AG10803 (cell line): ENCODE measurements around the gene GBA3.

Experiments
- DNase-seq: peaks from one replicate; pipeline ENCODE4 v3.0.0; 2010; ENCODE audit warnings: low read depth
- H3K4me3 ChIP-seq: 2 replicates; pipeline ENCODE4 v1.5.1; 2011; ENCODE audit warnings: mild to moderate bottlenecking, low read length, control low read depth
- CTCF ChIP-seq: conservative IDR thresholded peaks from 2 replicates; pipeline ENCODE4 v1.5.1; 2011; ENCODE audit warnings: mild to moderate bottlenecking, low read length, control low read depth, inconsistent platforms

Gene GBA3

DNA sequence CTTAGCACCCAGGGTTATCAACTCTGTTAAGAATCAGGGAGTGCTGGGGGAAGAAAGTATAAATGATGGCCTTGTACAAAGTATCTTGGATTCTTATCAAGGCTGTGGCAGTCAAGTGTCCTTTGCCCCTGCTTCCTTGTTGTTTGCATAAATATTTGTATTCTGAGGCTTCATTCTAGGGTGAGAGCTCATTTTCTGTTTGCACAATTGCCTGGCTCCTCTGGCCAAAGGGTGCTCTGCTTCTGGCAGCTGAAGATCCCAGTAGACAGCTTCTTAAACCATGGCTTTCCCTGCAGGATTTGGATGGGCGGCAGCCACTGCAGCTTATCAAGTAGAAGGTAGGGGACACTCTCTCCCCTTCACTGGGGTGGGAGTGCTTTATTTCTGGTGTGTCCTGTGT is at the start of gene GBA3:
GBA3 (plus strand) TSS at position 202 of the 400 bp plus-strand sequence.
- no peak for DNase-seq
- no peak within 1 kb of the TSS for H3K4me3 ChIP-seq
- TF ChIP-seq CTCF: no peak

- no peak for DNase-seq
- no peak overlapping the region for H3K4me3 ChIP-seq
- no peak for TF ChIP-seq CTCF
Measured at GRCh38 chr4:22643952-22644351, 48.8 kb upstream of the GBA3 start.

GRCh38 chr4:22645481-22646182 is 47.1 kb upstream of the GBA3 start:
- no peak for DNase-seq
- H3K4me3 ChIP-seq: no peak overlapping the region
- no peak for TF ChIP-seq CTCF

GRCh38 chr4:22648996-22649395 is 43.7 kb upstream of the GBA3 start:
- no peak overlapping the region for H3K4me3 ChIP-seq
- no peak for TF ChIP-seq CTCF

GRCh38 chr4:22650771-22651170 is 42.0 kb upstream of the GBA3 start:
- DNase-seq: no peak
- no peak overlapping the region for H3K4me3 ChIP-seq
- TF ChIP-seq CTCF: no peak

More at GRCh38 chr4:22648996-22649395, 43.7 kb upstream of the GBA3 start:
- DNase-seq: no peak

DNA sequence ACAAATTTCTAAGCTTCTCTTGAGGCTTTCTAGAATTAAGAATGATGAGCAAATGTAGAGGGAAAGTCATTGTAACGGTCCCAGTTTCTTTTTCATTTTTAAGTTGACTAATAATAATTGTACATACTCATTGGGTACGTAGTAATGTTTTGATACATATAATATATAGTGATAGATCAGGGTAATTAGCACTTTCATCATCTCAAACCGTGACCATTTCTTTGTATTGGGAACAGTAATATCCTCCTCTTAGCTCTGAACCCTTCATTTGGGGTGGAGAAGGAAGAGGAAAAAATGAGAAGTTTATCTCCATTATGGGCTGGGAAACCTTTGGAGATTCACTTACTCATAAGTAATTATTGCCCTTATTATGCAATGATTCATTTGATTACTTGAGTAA is 39.0 kb upstream of the GBA3 start:
- no peak for TF ChIP-seq CTCF
- no peak for DNase-seq
- H3K4me3 ChIP-seq: no peak overlapping the region

DNA sequence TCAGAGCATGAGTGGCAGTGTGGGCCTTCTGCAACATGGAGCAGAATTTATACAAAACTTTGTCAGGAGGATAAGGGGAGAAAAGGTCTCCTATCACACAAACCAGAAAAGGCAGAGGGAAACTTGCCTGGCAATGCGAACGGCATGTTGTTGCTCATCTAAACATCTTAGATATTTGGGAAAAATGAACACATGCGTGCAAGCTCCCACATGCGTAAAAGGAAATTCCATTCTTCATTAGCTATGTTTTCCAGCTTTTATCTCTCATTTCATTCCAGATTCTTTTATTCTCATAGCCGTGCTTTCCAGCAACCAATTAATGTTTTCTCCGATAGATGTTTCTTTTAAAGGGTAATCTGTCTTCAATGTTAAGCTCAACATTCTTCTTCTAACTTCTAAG is 31.3 kb upstream of the GBA3 start:
- H3K4me3 ChIP-seq: no peak overlapping the region
- no peak for TF ChIP-seq CTCF
- peak; percentile 24 for DNase-seq
